ENCODE results near the gene RTN4RL1. TPM values are rescaled to one million over a fixed set of nuclear protein-coding genes. Genes with fewer than 3 reads are reported as not detected.

RTN4RL1 gene
- total and polyA plus RNA-seq, 9 of the 15 experiments (the other 6 are each of a cell fraction or from before 2014, with no cell fraction given), result 0.04 to 0.06 (median 0.04) TPM; not detected in 5

GRCh38 chr17:2023692-2024571, 1.2 kb downstream of the RTN4RL1 start (continued):
- TF ChIP-seq RFX1 (IDR thresholded peaks at IDR 0.05) (peak; percentile 65; the same call in 1 of the 2 replicates), CREM (IDR thresholded peaks at IDR 0.05; ENCODE audit: low read depth) (no peak), E2F5 (CRISPR knock-in tag; IDR thresholded peaks at IDR 0.05) (no peak), SPI1 (IDR thresholded peaks at IDR 0.05; ENCODE audit: borderline replicate concordance, low read depth, low read length) (no peak), PCBP1 (IDR thresholded peaks at IDR 0.05; ENCODE audit: low read depth, low read length, poor library complexity, severe bottlenecking) (peak; percentile 6), TFAP4 (CRISPR knock-in tag; IDR thresholded peaks at IDR 0.05; ENCODE audit: borderline replicate concordance) (peak; percentile 41; the same call in 1 of the 2 replicates)

- DNase-seq (ENCODE audit: extremely low read depth in 1 of 4, low spot score in 3 of 4), result no peak
- H2AFZ ChIP-seq (ENCODE audit: low read depth, low read length), result no peak overlapping the region
- H3K27me3 ChIP-seq (ENCODE audit: control insufficient read depth in 2 of 2, insufficient read depth in 2 of 2, low read length in 2 of 2), result peaks cover 11 to 54% of the 10 kb centered on the region in 2 experiments
- 47% methylated on average over 14 of the region's 16 CpGs for WGBS (ENCODE audit: insufficient coverage, low coverage, missing lambda C conversion rate)
- CTCF ChIA-PET (ENCODE audit: low intra/inter-chr PET ratio), result no interaction called here
- peaks cover 3% of the 10 kb centered on the region; the same call in 1 of the 2 replicates for H4K20me1 ChIP-seq (replicated peaks; ENCODE audit: control insufficient read depth, insufficient read depth, low read length)
- peaks cover 3 to 33% of the 10 kb centered on the region in 2 experiments; a peak in 3 of 5 replicates for H3K4me1 ChIP-seq (replicated peaks in 1 of 2; ENCODE audit: control insufficient read depth in 2 of 2, insufficient read depth in 2 of 2, low read length in 2 of 2)
- no peaks in the 10 kb centered on the region for H3K9me1 ChIP-seq (ENCODE audit: control insufficient read depth, insufficient read depth, low read length)
- POLR2A ChIA-PET, result no interaction called here
- FAIRE-seq, result no peak
- H3K9me3 ChIP-seq (replicated peaks; ENCODE audit: control insufficient read depth, insufficient read depth, low read depth, low read length), result no peaks in the 10 kb centered on the region
- H3K4me2 ChIP-seq (ENCODE audit: insufficient read depth, low read length), result no peak overlapping the region
- ATAC-seq, result no peak
- no peaks in the 10 kb centered on the region for H3K36me3 ChIP-seq (ENCODE audit: control insufficient read depth, insufficient read depth, low read length)
- no TSS peak for BruUV-seq (replicated peaks)
- no peaks in the 10 kb centered on the region for H3K79me2 ChIP-seq (ENCODE audit: control insufficient read depth, insufficient read depth, low read length)
- H3K27ac ChIP-seq (ENCODE audit: extremely low read depth, low read depth, low read length), result no peak overlapping the region
- in situ Hi-C loops (cut with MboI) (no loop called here), intact Hi-C loops (cut with micrococcal nuclease) (no loop called here)
- no peak overlapping the region for H3K4me3 ChIP-seq
- no peak overlapping the region; a peak in 1 of 4 replicates for H3K9ac ChIP-seq (ENCODE audit: insufficient read depth in 1 of 2, low read depth in 2 of 2, low read length in 2 of 2)
- TF ChIP-seq, protein P1, sequence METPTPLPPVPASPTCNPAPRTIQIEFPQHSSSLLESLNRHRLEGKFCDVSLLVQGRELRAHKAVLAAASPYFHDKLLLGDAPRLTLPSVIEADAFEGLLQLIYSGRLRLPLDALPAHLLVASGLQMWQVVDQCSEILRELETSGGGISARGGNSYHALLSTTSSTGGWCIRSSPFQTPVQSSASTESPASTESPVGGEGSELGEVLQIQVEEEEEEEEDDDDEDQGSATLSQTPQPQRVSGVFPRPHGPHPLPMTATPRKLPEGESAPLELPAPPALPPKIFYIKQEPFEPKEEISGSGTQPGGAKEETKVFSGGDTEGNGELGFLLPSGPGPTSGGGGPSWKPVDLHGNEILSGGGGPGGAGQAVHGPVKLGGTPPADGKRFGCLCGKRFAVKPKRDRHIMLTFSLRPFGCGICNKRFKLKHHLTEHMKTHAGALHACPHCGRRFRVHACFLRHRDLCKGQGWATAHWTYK (CRISPR knock-in tag; IDR thresholded peaks at IDR 0.05), result no peak
- TF ChIP-seq TEAD4 (IDR thresholded peaks at IDR 0.05; ENCODE audit: low read length) (no peak), TEAD4 (CRISPR knock-in tag; IDR thresholded peaks at IDR 0.05; ENCODE audit: borderline replicate concordance) (no peak), ZKSCAN3 (CRISPR knock-in tag; IDR thresholded peaks at IDR 0.05) (no peak), ILK (tag; IDR thresholded peaks at IDR 0.05; ENCODE audit: borderline replicate concordance, low read depth) (no peak), POU5F1 (IDR thresholded peaks at IDR 0.05; ENCODE audit: borderline replicate concordance, low read depth, low read length, partially characterized antibody) (no peak), CREBBP (IDR thresholded peaks at IDR 0.05; ENCODE audit: low read depth, low read length) (no peak), FOXK2 (conservative IDR thresholded peaks at IDR 0.05 in 1 of 2, IDR thresholded peaks at IDR 0.05 in 1 of 2; ENCODE audit: low read depth in 2 of 2) (no peak)
- TF ChIP-seq, protein P2, sequence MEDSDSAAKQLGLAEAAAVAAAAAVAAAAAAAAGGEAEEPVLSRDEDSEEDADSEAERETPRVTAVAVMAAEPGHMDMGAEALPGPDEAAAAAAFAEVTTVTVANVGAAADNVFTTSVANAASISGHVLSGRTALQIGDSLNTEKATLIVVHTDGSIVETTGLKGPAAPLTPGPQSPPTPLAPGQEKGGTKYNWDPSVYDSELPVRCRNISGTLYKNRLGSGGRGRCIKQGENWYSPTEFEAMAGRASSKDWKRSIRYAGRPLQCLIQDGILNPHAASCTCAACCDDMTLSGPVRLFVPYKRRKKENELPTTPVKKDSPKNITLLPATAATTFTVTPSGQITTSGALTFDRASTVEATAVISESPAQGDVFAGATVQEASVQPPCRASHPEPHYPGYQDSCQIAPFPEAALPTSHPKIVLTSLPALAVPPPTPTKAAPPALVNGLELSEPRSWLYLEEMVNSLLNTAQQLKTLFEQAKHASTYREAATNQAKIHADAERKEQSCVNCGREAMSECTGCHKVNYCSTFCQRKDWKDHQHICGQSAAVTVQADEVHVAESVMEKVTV (CRISPR knock-in tag; IDR thresholded peaks at IDR 0.05), result no peak
These were observed 1.9 kb downstream of the RTN4RL1 start for GRCh38 chr17:2023256-2023655.
